GM12878 (cell line): ENCODE results near the gene MACF1. TPM values are rescaled to one million over a fixed set of nuclear protein-coding genes. Genes with fewer than 3 reads are reported as not detected.

Experiments used
- ATAC-seq: fragments of 200-7000 bp; cut with Tn5 transposase; 3 replicates; pipeline ENCODE4 v1.9.1; 2020; ENCODE audit warnings: mild to moderate bottlenecking, moderate library complexity
- BruUV-seq: library from RNA; stranded (reverse); fragments of 400-500 nt; replicated peaks from 2 replicates; lab custom pipeline; 2021; lab: Mats Ljungman, UMichigan
- CTCF ChIA-PET: fragments of 300-600 bp; sonication (Branson Sonifier 250); formaldehyde crosslinking; extraction: SDS; loops from one replicate; lab custom pipeline; 2021; ENCODE audit warnings: inconsistent platforms; lab: Yijun Ruan, JAX
- POLR2A ChIA-PET: fragments of 350-600 bp; formaldehyde crosslinking; extraction: SDS; loops from one replicate; lab custom pipeline; 2021; ENCODE audit warnings: inconsistent platforms; lab: Charles Lee
- RAD21 ChIA-PET: fragments of 300-600 bp; sonication (Branson Sonifier 250); formaldehyde crosslinking; loops from one replicate; lab custom pipeline; 2023; ENCODE audit warnings: antibody characterized with exemption; ENCODE audit not compliant: unreplicated experiment; lab: Charles Lee
- SMC1A ChIA-PET: fragments of 300-600 bp; sonication (Branson Sonifier 250); formaldehyde crosslinking; loops from one replicate; lab custom pipeline; 2023; ENCODE audit not compliant: unreplicated experiment, uncharacterized antibody; lab: Charles Lee
- DNase-seq: peaks from one replicate; pipeline ENCODE4 v3.0.0-alpha.2; 2011; ENCODE audit warnings: low read depth, low spot score
- FAIRE-seq: peaks from 3 replicates; lab custom pipeline; 2011; peaks lifted over from hg19 to GRCh38; lab: Jason Lieb, UNC
- H2AFZ ChIP-seq: 2 replicates; pipeline ENCODE4 v1.6.0; 2011; ENCODE audit warnings: low read depth, low read length, control low read depth; ENCODE audit not compliant: control insufficient read depth
- H3K27ac ChIP-seq: 2 replicates; pipeline ENCODE4 v1.5.1; 2011; ENCODE audit warnings: control low read depth; ENCODE audit not compliant: control insufficient read depth, insufficient read depth
- H3K27me3 ChIP-seq, 2 experiments: replicated peaks in 1 of 2; 2 replicates each; pipeline versions ENCODE4 v1.6.0 to v1.6.1; 2011; ENCODE audit warnings: low read length in 1 of 2; ENCODE audit not compliant: control insufficient read depth in 2 of 2, insufficient read depth in 2 of 2
- H3K36me3 ChIP-seq, 2 experiments: 2 replicates each; pipeline ENCODE4 v1.5.1; 2011; ENCODE audit warnings: low read length in 1 of 2; ENCODE audit not compliant: control insufficient read depth in 2 of 2, insufficient read depth in 2 of 2
- H3K4me1 ChIP-seq: 2 replicates; pipeline ENCODE4 v1.6.1; 2011; ENCODE audit warnings: mild to moderate bottlenecking, low read length, moderate library complexity, mixed read lengths; ENCODE audit not compliant: control insufficient read depth, insufficient read depth
- H3K4me2 ChIP-seq: 2 replicates; pipeline ENCODE4 v1.6.0; 2011; ENCODE audit warnings: control low read depth; ENCODE audit not compliant: control insufficient read depth, insufficient read depth
- H3K4me3 ChIP-seq: fragments of 200-600 bp; sonication (generic); 2 replicates; pipeline ENCODE4 v1.5.1; 2016
- H3K79me2 ChIP-seq: 2 replicates; pipeline ENCODE4 v1.6.0; 2011; ENCODE audit warnings: low read length; ENCODE audit not compliant: control insufficient read depth, insufficient read depth
- H3K9ac ChIP-seq: 2 replicates; pipeline ENCODE4 v1.8.0; 2011; ENCODE audit warnings: low read length, control low read depth, mixed read lengths; ENCODE audit not compliant: control insufficient read depth, insufficient read depth
- H3K9me3 ChIP-seq: replicated peaks from 3 replicates; pipeline ENCODE4 v1.5.1; 2011; ENCODE audit warnings: mild to moderate bottlenecking, low read length; ENCODE audit not compliant: control insufficient read depth, insufficient read depth
- H4K20me1 ChIP-seq: 2 replicates; pipeline ENCODE4 v1.6.0; 2011; ENCODE audit not compliant: control insufficient read depth, insufficient read depth
- HCFC1 ChIP-seq: fragments of 150-350 bp; IDR thresholded peaks from 2 replicates; pipeline ENCODE4 v1.6.1; 2014; ENCODE audit warnings: low read length
- HDAC2 ChIP-seq: fragments of 200-600 bp; sonication (generic); IDR thresholded peaks from 2 replicates; pipeline ENCODE4 v1.6.1; 2017
- LARP7 ChIP-seq: fragments of 450-650 bp; IDR thresholded peaks from 2 replicates; pipeline ENCODE4 v1.6.1; 2017; ENCODE audit warnings: mild to moderate bottlenecking
- MYB ChIP-seq: fragments of 150-350 bp; IDR thresholded peaks from 2 replicates; pipeline ENCODE4 v1.6.1; 2014; ENCODE audit warnings: mild to moderate bottlenecking, low read depth, low read length, borderline replicate concordance
- NFYB ChIP-seq: IDR thresholded peaks from 2 replicates; pipeline ENCODE4 v1.6.1; 2011; ENCODE audit warnings: low read depth, mild to moderate bottlenecking, low read length, improper control_type of control experiment, moderate library complexity; ENCODE audit not compliant: insufficient read depth
- RBBP5 ChIP-seq: fragments of 200-600 bp; sonication (generic); conservative IDR thresholded peaks from 2 replicates; pipeline ENCODE4 v1.6.1; 2016
- SMAD1 ChIP-seq: fragments of 450-650 bp; IDR thresholded peaks from 2 replicates; pipeline ENCODE4 v1.6.1; 2018; ENCODE audit warnings: mild to moderate bottlenecking, low read depth; ENCODE audit not compliant: partially characterized antibody
- SREBF2 ChIP-seq: IDR thresholded peaks from 2 replicates; pipeline ENCODE4 v1.6.1; 2012; ENCODE audit warnings: mild to moderate bottlenecking, low read length
- WRNIP1 ChIP-seq: IDR thresholded peaks from 2 replicates; pipeline ENCODE4 v1.6.1; 2011; ENCODE audit warnings: low read depth, low read length, improper control_type of control experiment, borderline replicate concordance
- ZNF207 ChIP-seq: fragments of 450-650 bp; IDR thresholded peaks from 2 replicates; pipeline ENCODE4 v1.6.1; 2014; ENCODE audit warnings: antibody characterized with exemption, mild to moderate bottlenecking, borderline replicate concordance
- WGBS: methylation state at CpG from one replicate; pipeline ENCODE4 v1.1.6; 2016; ENCODE audit warnings: low lambda C conversion rate; ENCODE audit not compliant: insufficient replicate concordance, insufficient coverage; ENCODE audit errors: missing lambda C conversion rate; 5-methylcytosine and 5-hydroxymethylcytosine counted together
- in situ Hi-C: fragments of 300-500 bp; cut with MboI; formaldehyde crosslinking; loops from 9 replicates; pipeline ENCODE4 v1.14.3; 2018; ENCODE audit warnings: mixed read lengths
- intact Hi-C: fragments of 100-400 bp; cut with micrococcal nuclease; formaldehyde crosslinking; loops from one replicate; pipeline ENCODE4 v1.14.2; 2022; ENCODE audit not compliant: unreplicated experiment
- polyA plus RNA-seq, 11 experiments: library from polyadenylated mRNA; depleted of rRNA in 4 of 11; unstranded in 6 of 11; stranded (reverse) in 5 of 11; fragments of >200 nt; fragmentation: Nextera tagmentation in 4 of 11; fragmentation: Illumina TruSeq in 1 of 11; extraction: Ambion mirVana in 4 of 11; extraction: Trizol in 1 of 11; gene quantifications; 1 replicate in 1 of 11; 2 replicates in 10 of 11; pipeline versions ENCODE4 v1.2.1 to v1.2.3, GENCODE V29; 2011 to 2016; ENCODE audit warnings: inconsistent platforms in 2 of 11, missing spikeins in 2 of 11, low read depth in 1 of 11
- total RNA-seq, 4 experiments: library from RNA; depleted of rRNA in 3 of 4; stranded (reverse); fragments of >200 nt in 3 of 4; fragmentation: Illumina TruSeq in 1 of 4; extraction: Trizol in 1 of 4; gene quantifications; 2 replicates each; pipeline versions ENCODE4 v1.2.1 to v1.2.3, GENCODE V29; 2013 to 2021
- TF ChIP-seq, protein P1 (sequence below): fragments of 450-650 bp; IDR thresholded peaks from 2 replicates; pipeline ENCODE4 v1.6.1; 2017; ENCODE audit warnings: mild to moderate bottlenecking

The MACF1 gene
- total and polyA plus RNA-seq, 10 of the 15 experiments (the other 5 are each of a cell fraction or from before 2014, with no cell fraction given), result 15.5 to 201 (median 76.9) TPM

- H3K9ac ChIP-seq, result no peak overlapping the region
- POLR2A ChIA-PET, result no interaction called here
These were observed 268.3 kb downstream of the MACF1 start for GRCh38 chr1:39472826-39473225.

More at GRCh38 chr1:39472826-39473225, 268.3 kb downstream of the MACF1 start:
- BruUV-seq, result no TSS peak
- Histone ChIP-seq H3K36me3 (peaks cover 2 to 4% of the 10 kb centered on the region in 2 experiments), H3K79me2 (no peaks in the 10 kb centered on the region), H3K27ac (no peak overlapping the region), H2AFZ (no peak overlapping the region), H3K4me3 (no peak overlapping the region), H3K9me3 (no peaks in the 10 kb centered on the region), H3K4me1 (no peaks in the 10 kb centered on the region), H4K20me1 (no peaks in the 10 kb centered on the region), H3K27me3 (no peaks in the 10 kb centered on the region), H3K4me2 (no peak overlapping the region)
- FAIRE-seq (no peak), ATAC-seq (no peak), DNase-seq (no peak)
- in situ Hi-C loops, result no loop called here
- 79% methylated on average over 7 of the region's 7 CpGs for WGBS
- SMC1A ChIA-PET, result interaction anchor here (0.7 to 2.1 kb wide), 4 partner anchors 15 to 66 kb away, joined by 3 to 9 read pairs (median 4); no protein-coding TSS in a partner anchor
- TF ChIP-seq LARP7 (no peak), WRNIP1 (no peak), RBBP5 (no peak), ZNF207 (no peak), SMAD1 (no peak), HDAC2 (no peak), SREBF2 (no peak), NFYB (no peak), HCFC1 (no peak), MYB (no peak)
- TF ChIP-seq, protein P1, sequence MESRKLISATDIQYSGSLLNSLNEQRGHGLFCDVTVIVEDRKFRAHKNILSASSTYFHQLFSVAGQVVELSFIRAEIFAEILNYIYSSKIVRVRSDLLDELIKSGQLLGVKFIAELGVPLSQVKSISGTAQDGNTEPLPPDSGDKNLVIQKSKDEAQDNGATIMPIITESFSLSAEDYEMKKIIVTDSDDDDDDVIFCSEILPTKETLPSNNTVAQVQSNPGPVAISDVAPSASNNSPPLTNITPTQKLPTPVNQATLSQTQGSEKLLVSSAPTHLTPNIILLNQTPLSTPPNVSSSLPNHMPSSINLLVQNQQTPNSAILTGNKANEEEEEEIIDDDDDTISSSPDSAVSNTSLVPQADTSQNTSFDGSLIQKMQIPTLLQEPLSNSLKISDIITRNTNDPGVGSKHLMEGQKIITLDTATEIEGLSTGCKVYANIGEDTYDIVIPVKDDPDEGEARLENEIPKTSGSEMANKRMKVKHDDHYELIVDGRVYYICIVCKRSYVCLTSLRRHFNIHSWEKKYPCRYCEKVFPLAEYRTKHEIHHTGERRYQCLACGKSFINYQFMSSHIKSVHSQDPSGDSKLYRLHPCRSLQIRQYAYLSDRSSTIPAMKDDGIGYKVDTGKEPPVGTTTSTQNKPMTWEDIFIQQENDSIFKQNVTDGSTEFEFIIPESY, result no peak
- intact Hi-C loops, result loop anchor here (5.0 kb wide), 1 partner anchor 64 kb away; no protein-coding TSS in a partner anchor
- RAD21 ChIA-PET, result no interaction called here
- CTCF ChIA-PET, result interaction anchor here (1.0 to 4.6 kb wide), 3 partner anchors 66 to 374 kb away, joined by 3 to 27 read pairs (median 6); no protein-coding TSS in a partner anchor
